ENCODE measurements around the gene PRDM12.
A peak's percentile ranks its signal among the peaks of the same experiment; 100 is the strongest.
"Not testable (repeated sequence)": the region's sequence is repeated elsewhere in the genome, so short reads cannot be mapped to it uniquely, and the experiment has no call there.

Gene PRDM12

DNA sequence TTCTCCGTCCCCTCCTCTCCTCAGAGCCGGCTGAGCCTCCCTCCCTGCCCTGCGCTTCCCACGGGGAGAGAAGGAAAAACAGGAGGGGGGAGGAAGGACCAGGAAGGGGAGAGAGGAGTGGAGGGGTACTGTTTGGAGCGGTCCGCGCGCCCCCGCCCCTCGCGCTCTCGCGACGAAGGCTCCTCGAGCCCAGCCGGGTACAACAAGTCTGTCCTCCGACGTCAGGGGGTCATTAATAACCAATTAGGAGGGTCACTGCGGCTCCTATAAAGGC, 480 bp upstream of the PRDM12 start:
- DNase-seq (ENCODE audit: low read depth in 3 of 3): no peak

DNA sequence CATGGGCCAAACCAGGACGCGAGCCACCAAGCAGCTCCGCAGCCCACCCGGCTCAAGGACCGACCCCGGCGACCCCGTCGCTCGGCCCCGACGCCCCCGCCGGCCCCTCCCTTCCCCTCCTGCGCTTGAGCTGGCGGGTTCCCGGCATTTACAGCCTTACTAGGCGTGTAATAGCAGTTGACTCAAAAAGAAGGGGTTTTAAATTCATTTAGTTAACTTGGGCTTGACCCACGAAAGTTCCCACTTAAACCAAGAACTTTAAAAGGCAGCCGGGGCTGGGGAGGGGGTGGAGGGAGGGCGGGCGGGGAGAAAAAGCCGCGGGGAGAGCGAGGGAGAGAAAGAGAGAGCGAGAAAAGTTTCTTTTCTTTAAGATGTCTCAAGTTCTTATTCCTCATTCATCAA, 636 bp downstream of the PRDM12 start:
- no peak for DNase-seq (ENCODE audit: low read depth in 3 of 3)

DNA sequence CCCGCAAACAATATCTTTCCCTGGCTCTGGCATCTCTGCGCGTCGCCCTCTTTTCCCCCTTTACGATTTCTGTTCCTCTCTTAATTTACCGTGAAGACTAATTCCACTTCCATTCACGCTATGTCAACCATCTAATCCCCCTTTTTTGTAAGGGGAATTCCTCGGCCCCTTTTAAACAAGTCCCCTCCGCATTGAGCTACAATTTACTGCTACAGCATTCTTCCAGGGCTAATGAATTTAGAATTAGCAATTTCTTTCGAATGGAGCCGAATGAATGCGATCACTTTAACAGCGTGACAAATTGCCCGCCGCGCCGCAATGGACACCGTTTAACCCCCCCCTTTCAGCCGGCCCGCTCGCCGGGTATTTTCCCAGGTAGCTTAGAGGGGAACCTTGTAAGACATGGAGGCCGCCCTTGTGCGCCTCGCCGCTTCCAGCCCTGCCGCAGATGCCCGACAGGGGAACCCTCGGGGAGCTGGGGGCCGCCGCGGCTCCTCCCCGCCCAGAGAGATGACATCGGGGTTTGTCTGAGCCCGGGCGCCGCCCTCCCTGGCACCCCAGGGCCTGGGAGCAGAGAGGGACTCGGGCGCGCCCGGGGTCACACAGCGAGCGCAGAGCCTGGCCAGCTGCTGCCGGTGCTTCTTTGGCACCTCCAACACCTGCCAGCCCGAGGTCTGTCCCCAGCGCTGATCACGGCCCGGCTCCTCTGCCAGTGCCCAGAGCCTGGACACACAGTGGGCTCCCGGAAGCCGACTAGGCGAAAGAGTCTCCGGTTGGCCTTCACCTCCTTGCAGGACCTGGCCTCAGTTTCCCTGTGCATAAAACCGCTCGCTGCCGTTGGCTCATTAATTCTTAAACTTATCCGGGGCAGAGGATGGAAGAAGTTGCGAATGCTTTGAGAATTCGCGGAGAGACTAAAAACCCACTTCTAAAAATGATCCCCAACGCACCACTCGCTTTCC, 1.3 kb downstream of the PRDM12 start:
- no peak for DNase-seq (ENCODE audit: low read depth in 3 of 3)

DNA sequence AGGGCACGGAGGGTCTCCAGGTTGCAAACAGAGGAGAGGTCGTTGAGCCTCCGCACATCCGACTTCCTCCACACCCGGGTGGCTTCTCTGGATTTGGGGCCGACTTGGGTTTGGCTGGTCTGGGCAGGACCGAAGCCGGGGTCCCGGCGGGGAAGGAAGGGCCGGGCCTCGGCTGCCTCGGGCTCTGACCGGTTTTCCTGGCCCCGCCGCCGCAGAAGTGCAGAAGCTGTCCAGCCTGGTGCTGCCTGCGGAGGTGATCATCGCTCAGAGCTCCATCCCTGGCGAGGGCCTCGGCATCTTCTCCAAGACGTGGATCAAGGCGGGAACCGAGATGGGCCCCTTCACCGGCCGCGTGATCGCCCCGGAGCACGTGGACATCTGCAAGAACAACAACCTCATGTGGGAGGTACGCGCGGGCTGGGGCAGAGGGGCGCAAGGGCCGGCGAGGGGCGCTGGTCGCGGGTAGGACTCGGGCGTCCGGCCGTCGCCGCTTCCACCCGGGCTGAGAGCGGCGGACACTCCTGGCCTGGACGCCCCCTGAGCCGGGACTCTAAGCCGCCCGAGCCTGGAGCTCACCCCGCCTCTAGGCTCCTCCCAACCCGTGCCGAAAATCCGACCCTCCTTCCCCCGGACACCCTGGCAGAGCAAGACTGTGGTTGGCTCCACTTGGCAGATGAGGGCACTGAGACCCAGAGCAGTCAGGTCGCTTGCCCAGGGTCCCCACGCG, 2.2 kb downstream of the PRDM12 start:
- DNase-seq (ENCODE audit: low read depth in 3 of 3): no peak

DNA sequence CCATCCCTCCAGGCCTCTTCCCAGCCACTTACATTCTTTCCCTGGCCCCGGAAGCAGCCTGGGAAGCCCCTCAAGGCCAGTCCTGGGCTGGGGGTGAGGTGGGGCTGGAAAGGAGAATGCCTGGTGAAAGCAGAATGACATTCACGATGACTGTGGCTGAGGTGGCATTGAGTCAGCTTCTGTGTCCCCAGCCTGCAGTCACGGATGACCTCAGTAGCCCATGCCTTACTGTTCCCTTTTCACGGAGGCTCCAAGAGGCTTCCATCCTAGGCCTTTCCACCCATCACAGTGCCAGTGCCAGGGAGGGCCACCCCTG, 2.7 kb downstream of the PRDM12 start:
- DNase-seq (ENCODE audit: low read depth in 3 of 3): no peak

DNA sequence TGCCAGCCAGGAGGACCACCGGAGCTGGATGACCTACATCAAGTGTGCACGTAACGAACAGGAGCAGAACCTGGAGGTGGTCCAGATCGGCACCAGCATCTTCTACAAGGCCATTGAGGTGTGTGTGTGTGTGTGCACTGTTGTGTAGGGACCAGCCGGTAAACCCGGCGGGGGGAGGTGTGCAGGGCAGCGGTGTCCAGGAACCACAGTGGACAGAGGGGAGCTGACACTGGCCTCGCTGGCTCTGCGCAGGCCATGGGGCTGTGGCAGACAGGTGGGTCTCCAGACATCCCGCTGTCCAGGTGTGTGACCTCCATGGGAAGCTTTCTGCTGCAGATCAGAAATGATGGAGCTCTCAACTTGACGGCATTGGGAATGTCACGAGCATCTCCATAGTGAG, 3.8 kb downstream of the PRDM12 start:
- no peak for DNase-seq (ENCODE audit: low read depth in 3 of 3)

DNA sequence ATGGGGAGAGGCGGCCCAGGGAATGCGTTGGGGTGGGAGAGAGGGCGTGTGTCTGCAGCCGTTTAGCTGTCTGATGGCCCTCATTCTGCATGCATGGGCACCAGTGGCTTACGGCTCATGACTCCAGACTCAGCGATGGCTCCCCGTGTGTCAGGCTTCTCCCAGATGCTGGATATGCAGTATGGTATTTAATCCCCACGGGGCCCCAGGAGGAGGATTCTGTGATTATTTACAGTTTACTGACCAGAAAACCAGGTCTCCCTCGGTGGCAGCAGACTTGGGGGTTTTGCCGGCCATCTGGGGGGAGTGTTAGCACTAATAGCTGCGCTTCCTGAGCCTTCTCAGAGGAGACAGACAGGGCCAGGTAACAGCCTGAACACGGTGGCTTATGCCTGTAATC, 4.3 kb downstream of the PRDM12 start:
- no peak for DNase-seq (ENCODE audit: low read depth in 3 of 3)

DNA sequence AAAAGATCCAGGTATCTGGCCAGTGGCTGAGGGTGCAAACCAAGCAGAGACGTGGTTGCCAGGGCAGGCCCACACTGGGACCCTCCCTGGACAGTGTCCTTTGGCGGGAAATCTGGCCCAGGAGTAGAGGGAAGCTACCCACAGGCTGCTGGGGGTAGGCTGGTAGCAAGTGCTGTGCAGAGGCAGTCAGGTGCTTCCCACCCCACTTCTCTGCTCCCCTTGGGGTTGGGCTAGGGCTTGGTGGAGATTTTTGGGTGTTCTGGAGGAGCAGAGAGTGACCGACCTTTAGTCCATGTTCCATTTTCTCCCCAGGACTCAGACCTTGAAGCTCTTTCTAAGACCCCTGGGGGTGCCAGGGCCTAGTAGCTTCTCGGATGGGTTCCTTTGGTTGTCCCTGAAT, 5.6 kb downstream of the PRDM12 start:
- DNase-seq (ENCODE audit: low read depth in 3 of 3): no peak

DNA sequence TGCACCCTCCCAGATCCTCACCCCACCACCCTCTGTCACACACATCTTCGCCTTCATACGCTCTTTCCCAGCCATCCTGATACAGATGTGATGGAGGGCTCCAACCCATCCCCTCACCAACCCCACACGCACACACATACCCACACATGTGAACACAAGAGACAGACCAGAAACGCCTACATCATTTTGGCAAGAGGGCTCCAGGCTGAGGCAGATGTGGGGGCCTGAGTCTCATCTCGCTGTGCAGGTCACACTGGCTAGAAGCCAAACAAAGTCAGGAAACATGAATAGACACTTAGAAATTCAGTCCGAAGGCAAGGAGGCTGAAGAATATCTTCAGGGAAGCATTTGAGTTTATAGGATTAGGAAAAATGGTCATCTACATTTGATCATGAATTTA, 6.2 kb downstream of the PRDM12 start:
- DNase-seq (ENCODE audit: low read depth in 3 of 3): no peak

DNA sequence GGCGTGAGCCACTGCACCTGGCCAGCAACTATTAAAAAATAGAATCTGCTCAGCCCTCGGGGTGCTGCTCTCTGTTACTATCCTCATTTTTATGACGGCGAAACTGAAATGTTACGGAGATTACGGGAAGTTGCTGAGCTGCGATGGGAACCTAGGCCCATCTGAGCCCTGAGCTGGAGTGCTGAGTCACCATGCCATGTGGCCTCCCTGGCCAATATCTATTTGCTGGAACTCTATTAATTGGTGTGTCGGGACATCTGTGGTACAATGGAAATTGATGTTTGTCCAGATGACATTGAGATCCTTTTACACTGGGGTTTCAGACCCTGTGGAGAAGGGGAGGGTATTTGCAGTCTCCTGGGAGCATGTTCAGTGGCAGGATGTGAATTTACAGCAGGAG, 8.1 kb downstream of the PRDM12 start:
- DNase-seq (ENCODE audit: low read depth in 3 of 3): no peak

DNA sequence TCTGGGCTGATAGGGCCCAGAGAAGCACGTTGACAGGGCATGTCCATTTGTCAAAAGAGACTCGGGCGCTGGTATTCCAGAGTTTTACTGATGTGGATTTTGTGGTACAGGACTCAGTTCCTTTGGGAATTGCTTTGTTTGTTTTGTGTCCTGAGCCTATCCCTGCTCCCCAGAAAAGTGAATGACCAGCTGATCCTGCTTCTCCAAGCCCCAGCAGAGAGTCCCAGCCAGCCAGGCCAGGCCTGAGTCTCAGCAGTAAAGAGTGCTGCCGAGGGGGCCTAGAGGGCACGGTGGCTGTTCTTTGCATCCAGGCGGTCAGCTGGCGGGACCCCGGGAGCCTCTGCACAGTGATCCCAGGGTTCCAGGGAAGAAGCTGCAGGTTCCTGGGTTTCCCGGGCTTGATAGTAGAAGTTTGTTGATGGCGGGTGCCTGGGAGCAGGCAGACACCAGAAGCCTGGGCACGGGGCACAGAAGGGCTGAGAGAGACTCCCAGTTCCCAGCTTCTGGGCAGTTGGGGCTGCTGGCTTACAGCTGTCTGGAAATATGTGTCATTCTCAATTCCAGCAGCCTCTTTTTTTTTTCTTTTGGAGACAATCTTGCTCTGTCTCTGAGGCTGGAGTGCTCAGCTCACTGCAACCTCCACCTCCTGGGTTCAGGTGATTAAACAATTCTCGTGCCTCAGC, 8.7 kb downstream of the PRDM12 start:
- no peak for DNase-seq (ENCODE audit: low read depth in 3 of 3)

DNA sequence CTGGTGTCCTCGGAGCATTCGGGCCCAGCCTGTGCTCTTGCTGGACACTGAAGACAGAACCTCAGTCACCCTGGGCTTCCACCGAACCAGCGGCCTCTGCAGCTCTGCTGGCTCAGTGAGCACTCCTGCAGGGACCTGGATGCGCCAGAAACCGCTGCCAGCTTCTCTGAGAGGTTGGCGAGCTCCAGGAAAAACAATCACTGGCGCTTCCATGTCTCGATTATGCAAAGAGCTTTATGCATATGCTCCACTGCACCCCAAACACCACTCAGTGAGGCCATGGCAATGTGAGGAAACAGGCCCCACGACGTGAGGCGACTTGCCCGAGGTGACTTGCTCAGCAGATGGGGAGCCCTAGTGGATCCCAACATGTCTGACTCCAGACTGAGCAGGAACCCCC, 11.0 kb downstream of the PRDM12 start:
- DNase-seq (ENCODE audit: low read depth in 3 of 3): no peak

DNA sequence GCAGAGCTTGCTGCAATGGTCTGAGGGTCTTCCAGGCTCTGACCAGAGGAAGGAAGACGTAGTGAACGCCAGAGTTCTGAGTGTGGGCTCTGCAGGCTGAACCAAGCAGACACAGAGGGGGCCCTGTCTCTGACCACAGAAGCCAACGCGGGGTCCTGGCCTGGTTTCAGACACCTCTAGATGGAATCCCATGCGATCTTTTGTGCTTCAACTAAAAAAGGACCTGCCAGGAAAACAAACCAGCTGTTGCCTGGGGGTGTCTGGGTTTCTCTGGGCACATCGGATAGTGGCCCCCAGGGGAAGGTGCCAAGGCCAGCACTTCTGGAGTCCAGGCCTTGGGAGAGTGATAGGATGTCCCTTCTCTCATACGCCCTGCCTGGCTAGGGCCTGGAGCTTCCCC, 12.9 kb downstream of the PRDM12 start:
- DNase-seq (ENCODE audit: low read depth in 3 of 3): no peak

DNA sequence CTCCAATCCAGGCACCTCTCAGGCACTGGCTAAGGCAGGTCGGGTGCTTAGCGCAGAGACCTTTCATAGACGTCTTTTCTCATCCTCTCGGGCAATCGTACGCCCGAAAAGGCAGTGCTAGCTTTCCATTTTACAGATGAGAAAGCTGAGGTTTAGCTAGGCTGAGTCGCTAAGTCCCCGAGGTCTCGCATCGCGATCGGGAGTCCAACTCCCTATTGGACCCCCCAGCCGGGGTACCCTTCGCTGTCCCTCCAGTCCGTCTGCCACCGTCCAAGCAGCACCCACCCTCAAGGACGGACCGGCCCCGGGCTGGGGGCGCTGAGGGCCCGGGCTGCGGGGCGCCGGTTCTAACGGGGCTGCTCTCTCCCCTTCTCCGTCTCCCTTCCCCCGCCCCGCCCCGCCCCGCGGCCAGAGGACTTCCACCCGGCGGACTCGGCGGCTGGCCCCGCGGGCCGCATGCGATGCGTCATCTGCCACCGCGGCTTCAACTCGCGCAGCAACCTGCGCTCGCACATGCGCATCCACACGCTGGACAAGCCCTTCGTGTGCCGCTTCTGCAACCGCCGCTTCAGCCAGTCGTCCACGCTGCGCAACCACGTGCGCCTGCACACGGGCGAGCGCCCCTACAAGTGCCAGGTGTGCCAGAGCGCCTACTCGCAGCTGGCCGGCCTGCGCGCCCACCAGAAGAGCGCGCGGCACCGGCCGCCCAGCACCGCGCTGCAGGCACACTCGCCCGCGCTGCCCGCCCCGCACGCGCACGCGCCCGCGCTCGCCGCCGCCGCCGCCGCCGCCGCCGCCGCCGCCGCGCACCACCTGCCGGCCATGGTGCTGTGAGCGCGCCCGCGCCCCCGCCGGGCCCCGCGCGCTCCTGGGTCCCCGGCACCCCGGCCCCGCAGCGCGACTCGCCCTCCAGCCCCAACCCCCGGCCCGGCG, 16.7 kb downstream of the PRDM12 start:
- DNase-seq (ENCODE audit: low read depth in 3 of 3): peak in 2 of 3 donors; percentile 37 to 41

DNA sequence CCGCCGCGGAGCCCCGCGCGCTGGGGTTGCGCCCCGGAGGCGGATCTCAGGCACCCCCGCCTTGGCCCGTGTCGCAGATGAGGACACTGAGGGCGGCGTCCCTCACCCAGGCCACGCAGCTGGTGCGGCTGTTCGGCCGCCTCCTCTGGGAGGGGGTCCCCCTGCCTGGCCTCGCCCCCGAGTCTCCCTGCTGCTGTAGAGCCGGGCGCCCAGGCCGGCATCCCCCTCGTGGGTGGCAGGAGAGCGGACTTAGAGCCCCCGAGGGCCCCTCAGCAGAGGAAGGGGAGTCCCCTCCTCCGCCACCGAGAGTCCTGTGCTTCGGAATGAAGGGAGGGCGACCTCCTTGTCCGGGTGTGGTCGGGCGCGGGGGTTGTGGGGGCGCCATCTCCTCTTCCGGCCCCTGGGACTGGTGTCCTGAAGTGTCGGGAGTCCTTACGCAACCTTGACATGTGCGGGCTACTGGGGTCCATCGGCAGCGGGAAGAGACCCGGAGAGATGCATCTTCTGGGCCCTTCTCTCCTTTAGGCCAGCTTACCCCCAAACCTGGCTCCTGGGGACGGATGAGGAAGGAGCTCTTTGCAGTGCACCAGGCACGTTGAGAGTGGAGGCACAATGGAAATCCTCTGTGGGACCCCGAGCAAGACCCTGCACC, 17.5 kb downstream of the PRDM12 start:
- DNase-seq (ENCODE audit: low read depth in 3 of 3): no peak

DNA sequence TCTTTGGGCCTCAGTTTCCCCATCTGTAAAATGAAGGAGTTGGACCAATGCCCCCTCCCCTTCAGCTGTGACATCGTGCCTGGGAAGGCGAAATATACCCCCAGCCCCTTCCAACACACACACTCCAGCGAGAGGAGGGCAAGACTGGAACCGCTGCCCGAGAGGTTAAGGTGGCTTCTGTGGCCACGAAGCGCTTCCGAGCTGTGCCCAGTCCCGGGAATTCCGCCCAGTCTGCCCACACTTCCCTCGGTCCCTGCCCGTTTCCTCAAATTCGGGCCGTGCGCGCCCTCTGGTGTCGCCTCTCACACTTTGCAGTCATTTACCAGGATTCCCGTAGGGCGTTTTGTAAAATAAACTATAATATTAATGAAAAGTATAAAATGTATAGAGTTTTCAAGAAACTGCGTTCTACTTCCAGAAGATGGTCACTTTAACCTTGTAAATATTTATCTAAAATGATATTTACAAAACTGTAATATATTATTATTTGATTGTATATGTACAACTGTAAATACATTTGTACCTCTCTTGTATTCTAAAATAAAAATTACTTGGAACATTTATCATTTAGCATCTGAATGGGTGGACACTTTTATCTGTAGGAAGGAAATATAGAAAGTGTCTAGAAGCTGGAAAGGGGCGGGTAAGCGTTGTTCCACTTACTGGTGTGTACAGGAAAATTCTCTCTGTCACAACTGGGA, 18.2 kb downstream of the PRDM12 start:
- no peak for DNase-seq (ENCODE audit: low read depth in 3 of 3)

DNA sequence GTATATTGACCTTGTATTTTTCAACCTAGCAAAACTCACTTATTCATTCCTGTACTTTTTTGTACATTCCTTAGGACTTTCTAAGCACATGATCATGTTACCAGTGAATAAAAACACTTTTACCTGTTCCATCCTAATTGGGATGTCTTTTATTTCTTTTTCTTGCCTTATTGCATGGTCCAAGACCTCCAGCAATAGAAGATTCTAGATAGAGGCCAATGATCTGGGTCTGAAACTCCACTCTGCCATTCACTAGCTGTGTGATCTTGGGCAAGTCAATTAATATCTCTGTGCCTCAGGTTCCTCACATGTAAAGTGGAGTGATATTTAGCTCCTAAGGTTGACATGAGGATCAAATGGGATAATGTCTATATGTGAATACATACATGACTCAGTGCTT, 20.7 kb downstream of the PRDM12 start:
- no peak for DNase-seq (ENCODE audit: low read depth in 3 of 3)

DNA sequence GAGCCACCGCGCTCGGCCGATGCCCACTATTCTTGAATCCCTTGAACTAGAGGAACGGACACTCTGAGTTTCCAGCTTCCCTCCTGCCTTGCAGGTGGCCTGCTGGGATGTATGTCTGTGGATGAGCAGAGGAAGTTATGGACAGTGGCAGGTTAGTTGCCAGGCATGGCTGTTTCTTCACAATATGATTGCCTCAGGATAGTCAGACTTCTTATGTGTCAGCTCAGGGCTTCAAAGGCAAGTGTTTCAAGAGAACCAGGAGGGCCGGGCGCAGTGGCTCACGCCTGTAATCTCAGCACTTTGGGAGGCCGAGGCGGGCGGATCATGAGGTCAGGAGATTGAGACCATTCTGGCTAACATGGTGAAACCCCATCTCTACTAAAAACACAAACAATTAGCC, 21.6 kb downstream of the PRDM12 start:
- DNase-seq (ENCODE audit: low read depth in 3 of 3): not testable (repeated sequence)

DNA sequence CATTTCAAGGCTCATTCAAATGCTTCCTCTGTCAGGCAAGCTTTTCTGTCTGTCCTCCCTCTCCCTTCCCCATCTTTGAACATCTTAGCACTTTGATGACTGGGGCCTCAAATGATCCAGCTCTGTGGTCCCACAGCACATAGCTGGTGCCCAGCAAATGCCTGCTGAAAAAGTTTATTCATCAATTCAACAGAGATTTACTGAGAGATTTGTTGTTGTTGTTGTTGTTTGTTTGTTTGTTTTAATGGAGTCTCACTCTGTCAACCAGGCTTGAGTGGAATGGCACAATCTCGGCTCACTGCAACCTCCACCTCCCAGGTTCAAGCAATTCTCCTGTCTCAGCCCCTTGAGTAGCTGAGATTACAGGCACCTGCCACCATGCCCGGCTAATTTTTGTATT, 23.2 kb downstream of the PRDM12 start:
- DNase-seq (ENCODE audit: low read depth in 3 of 3): no peak

DNA sequence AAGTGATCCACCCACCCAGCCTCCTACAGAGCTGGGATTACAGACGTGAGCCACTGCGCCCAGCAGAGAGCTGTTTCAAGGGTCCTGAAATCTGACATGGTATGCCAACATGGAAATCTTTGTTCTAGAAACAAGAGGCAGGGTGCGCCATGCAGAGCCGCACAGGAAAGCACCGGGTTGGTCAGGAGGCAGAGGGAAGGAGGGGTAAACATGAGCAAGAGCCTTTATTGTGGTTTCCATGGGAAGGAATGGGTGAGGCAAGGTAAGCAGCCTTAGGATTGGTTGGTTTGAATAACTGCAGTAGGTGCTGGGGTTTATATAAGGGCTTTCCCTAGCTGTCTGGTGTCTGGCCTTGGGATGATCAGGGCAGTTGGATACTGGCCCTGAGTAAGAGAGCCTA, 23.7 kb downstream of the PRDM12 start:
- no peak for DNase-seq (ENCODE audit: low read depth in 3 of 3)

DNA sequence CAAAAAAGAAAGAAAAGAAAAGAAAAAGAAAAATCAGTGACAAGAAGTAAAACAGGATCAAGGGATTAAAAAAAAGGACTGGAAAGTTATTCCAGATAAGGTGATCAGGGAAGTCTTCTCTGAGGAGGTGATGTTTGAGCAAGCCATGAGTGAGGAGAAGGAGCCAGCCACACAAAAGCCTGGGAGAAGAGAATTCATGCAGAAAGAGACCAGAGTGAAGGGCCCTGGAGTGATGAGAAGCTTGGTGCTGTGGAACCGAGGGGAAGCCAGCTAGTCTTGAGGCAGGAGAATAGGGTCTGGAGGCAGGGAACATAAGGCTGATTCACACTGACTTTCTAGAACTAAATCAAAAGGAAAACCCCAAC, 25.2 kb downstream of the PRDM12 start:
- DNase-seq (ENCODE audit: low read depth in 3 of 3): no peak
